Fibroblast of skin of left quadriceps (primary cell): ENCODE results near the gene HOXB1.
A peak's percentile ranks its signal among the peaks of the same experiment; 100 is the strongest.
"Not testable (repeated sequence)": the region's sequence is repeated elsewhere in the genome, so short reads cannot be mapped to it uniquely, and the experiment has no call there.

Experiments
- DNase-seq, 2 experiments: peaks; one replicate each; pipeline ENCODE4 v3.0.0-alpha.2; 2013; ENCODE audit warnings: low read depth in 2 of 2

HOXB1 gene

DNA sequence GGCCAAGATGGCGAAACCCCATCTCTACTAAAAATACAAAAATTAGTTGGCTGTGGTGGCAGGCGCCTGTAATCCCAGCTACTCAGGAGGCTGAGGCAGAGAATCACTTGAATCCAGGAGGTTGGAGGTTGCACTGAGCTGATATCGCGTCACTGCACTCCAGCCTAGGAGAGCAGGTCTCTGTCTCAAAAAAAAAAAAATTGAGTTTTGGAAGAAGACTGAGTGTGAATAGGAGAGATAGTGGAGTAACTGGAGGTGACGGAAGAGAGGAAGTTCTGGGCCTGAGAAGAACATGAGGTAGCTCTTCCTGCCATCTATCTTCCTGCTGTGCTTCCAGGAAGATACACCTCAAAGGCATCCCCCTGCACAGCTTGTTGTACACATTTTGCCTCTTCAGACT lies 11.4 kb downstream of the HOXB1 start:
- DNase-seq: no peak

DNA sequence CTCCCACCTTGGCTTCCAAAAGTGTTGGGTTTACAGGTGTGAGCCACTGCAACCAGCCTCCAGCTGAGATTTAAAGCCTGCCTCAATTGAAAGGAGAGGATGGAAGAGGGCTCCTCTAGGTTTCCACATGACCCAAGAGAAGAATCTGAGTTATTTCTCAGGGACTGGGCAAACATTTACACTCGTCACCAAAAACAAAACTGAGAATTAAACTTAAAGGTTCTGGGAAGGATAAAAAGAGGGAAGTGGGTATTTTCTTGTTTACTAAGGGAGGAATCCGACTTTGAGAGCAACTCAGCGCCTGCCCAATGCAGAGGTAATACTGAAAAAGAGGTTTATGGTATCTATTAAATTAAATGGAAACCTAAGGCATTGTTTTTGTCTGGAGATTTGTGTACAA lies 13.3 kb downstream of the HOXB1 start:
- DNase-seq: no peak

DNA sequence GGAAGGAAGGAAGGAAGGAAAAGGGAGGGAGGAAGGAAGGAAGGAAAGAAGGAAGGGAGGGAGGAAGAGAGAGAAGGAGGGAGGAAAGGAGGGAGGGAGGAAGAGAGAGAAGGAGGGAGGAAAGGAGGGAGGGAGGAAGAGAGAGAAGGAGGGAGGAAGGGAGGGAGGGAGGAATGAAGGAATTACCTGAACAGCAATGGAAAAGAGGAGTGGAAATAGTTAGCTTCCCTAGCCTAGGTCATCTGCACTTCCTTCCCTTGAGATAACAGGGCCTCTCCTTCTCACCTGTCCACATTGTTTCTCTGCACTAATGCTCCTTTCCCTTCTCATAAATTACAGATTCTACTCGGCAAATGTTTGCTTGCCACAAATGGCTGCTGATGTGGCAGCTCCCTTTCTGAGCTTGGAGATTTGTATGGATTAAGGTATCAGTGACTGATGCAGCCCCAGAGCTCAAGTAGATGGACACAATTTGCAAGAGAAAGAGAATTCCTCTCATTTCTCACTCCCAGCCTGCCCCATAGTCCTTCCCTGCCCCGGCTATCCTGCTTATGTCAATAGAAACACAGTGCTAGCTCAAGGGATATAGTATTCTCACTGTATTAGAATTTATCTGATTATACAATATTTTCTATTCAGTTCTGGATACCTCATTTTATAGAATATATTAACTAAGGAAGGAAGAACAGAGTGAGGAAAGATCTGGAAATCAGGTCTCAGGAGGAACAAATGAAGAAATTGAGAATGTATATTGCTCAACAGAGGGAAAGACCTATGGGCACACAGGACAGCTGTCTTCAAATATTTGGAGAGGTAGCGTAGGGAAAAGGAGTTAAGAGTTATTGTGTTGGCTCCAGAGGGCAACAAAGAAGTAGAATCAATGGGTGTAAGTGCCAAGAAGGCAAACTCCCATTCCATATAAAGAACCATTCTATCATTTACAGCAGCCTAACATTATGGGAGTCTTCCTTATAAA lies 14.6 kb downstream of the HOXB1 start:
- DNase-seq: no peak

DNA sequence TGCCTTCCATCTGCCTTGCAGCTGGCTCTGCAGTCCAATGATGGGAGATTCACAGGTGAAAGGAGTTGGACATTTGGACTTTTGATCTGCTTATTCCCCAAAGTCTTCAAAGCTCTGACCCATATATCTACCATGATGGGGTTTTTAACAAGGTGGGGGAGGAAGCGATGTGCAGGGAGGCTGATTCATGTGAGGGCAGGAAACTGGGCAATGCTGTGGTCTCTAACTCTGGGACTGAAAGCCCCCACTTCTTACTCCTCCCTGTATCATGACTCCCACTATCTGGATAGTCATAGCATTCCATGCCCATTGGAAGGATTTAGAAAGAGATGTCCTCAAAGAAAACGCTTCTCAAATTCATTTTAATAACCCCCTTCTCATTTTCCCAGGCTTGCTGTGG lies 16.3 kb downstream of the HOXB1 start:
- no peak for DNase-seq

DNA sequence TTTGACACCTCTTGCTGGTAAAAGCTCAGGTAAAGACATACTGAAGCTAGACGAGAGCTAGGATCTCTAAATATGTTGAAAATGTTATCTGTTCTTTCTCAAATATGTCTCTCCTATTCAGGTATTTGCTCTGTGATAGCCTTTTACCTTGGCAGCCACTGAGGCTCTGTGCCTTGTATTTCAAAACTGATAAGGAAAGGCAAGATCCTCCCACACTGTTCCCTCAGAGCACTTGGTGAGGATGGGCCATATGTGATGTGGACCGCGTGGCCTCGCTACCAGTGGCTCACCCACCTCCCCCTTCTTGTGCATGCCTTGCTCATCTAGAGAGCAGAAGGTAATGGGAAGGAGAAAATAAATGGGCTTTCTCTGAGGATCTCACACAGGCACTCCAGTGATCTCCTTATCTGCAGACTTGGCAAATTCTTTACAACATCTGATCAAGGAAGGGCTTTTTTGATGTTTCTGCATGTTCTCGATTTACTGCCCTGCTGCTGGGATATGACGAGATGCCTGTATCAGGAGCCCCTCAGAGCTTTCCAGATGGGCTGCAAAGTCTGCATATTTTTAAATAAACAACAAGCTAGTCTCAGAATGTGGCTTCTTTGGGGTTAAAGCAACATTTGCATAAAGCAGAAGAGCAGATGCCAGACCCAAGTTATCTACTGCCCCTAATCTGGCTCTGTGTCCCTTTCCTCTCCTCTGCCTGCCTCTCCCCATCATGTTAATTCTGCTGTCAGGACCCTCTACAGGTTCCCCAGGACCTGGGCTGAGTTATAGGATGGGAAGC lies 16.9 kb downstream of the HOXB1 start:
- no peak for DNase-seq

- DNase-seq: no peak
Measured at GRCh38 chr17:48513097-48513496, 17.7 kb downstream of the HOXB1 start.

DNA sequence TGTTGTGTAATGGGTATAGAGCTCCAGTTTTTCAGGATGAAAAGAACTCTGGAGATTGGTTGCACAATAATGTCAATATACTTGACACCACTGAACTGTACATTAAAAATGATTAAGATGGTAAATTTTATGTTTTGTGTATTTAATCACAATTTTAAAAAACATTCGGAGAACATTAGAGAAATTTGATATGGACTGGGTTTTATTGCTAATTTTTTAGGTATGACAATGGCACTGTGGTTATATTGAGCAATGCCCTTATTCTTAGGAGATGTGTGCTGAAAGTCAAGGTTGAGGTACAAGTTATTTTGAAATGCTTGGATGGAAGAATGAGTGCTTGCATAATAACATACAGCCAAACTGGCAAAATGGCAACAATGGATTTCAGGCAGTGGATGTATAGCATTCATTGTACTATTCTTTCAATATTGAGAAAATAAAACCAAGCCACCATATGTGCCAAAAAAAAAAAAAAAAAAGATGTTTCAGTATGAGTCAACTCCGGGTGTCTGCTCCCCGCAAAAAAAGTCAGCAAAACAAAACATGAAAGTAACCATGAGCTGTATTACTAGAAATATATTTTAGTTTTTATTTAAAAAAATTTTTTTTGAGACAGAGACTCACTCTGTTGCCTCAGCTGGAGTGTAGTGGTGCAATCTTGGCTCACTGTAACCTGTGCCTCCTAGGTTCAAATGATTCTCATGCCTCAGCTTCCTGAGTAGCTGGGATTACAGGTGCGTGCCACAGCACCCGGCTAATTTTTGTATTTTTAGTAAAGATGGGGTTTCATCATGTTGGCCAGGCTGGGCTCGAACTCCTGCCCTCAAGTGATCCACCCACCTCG lies 19.8 kb downstream of the HOXB1 start:
- DNase-seq: peak; percentile 73 to 74

DNA sequence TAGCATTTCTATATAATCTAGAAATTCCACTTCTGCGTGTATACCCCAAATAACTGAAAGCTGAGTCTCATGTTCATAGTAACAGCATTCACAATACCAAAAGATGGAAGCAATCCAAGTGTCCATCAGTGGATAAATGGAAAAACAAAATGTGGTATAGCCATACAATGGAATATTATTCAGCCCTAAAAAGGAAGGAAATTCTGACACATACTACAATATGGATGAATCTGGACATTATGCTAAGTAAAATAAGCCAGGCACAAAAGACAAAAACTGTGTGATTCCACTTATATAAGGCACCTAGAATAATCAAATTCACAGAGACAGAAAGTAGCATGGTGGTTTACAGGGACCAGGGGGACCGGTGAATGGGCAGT lies 20.4 kb downstream of the HOXB1 start:
- DNase-seq: no peak

DNA sequence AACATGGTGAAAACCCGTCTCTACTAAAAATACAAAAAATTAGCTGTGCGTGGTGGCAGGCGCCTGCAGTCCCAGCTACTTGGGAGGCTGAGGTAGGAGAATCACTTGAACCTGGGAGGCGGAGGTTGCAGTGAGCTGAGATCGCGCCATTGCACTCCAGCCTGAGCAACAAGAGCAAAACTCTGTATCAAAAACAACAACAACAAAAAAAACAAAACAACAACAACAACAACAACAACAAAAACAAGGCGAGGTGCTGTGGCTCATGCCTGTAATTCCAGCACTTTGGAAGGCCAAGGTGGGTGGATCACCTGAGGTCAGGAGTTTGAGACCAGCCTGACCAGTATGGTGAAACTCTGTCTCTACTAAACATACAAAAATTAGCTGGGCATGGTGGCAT lies 21.1 kb downstream of the HOXB1 start:
- not testable (repeated sequence) for DNase-seq

DNA sequence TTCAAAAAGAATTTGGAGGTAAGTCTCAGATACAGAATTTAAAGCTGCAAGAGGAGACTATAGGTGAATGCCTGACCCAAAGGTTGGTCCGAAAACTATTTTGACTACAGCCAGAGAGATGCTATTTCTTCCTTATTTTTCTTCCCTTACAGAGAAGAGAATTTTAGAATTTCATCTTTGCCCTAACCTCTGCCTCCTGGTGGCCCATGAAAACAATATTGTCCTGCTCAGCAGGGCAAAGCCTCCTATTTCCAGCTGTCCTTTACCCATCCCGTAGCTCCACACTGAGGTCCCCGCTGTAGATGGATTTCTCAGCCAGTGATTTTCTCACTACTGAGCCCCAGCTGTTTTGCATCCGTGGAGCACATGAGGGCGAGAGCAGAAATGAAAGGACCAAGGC lies 24.6 kb downstream of the HOXB1 start:
- no peak for DNase-seq

DNA sequence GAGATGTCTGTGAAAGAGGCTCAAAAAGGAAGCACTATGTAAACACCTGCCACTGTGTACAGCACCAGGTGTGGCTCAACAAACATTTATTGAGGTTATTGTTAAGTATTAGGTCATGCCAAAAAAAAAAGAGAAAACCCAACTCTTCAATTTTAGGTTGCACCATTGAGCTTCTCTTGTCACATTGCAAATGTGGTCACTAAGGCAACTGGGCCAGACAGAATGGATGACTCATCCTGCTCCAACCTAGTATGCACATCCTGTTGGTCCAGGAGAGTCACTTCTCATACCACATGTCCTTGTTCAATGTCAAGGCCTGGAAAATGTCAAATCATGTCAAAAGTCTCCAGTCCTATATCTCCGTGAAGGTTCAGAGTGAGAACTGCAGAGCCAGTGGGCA lies 25.0 kb downstream of the HOXB1 start:
- DNase-seq: no peak

DNA sequence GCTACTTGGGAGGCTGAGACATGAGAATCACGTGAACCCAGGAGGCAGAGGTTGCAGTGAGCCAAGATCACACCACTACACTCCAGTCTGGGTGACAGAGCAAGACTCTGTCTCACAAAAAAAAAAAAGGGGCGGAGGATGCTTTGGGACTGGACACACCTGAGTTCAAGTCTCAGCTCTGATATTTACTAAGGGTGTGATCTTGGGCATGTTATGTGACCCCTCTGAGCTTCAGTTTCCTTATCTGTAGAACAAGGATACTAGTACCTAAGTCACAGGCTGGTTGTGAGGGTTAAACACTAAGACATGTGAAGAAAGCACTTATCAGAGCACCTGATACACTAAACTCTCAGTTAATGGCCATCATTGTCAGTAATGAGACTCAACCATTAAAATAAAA lies 25.9 kb downstream of the HOXB1 start:
- DNase-seq: no peak

- DNase-seq: no peak
Measured at GRCh38 chr17:48503747-48504146, 27.1 kb downstream of the HOXB1 start.

DNA sequence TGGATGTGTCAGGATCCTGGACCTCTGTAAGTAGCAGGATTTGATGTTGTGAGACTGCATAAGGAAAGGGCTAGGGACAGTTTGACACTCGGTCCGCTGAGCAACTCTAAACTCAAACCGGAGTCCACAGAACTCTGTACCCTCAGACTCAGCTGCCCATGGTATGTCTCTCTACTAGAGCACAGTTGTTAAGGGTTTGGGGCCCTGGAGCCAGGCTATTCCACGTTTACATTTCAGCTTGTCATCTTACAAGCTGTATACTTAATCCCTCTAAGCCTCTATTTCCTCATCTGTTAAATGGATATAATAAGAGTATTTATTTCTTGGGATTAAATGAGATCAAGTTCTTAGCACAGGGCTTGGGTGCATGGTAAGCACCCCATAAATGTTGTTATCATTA lies 27.9 kb downstream of the HOXB1 start:
- no peak for DNase-seq

- DNase-seq: no peak
Measured at GRCh38 chr17:48502312-48502711, 28.5 kb downstream of the HOXB1 start.

DNA sequence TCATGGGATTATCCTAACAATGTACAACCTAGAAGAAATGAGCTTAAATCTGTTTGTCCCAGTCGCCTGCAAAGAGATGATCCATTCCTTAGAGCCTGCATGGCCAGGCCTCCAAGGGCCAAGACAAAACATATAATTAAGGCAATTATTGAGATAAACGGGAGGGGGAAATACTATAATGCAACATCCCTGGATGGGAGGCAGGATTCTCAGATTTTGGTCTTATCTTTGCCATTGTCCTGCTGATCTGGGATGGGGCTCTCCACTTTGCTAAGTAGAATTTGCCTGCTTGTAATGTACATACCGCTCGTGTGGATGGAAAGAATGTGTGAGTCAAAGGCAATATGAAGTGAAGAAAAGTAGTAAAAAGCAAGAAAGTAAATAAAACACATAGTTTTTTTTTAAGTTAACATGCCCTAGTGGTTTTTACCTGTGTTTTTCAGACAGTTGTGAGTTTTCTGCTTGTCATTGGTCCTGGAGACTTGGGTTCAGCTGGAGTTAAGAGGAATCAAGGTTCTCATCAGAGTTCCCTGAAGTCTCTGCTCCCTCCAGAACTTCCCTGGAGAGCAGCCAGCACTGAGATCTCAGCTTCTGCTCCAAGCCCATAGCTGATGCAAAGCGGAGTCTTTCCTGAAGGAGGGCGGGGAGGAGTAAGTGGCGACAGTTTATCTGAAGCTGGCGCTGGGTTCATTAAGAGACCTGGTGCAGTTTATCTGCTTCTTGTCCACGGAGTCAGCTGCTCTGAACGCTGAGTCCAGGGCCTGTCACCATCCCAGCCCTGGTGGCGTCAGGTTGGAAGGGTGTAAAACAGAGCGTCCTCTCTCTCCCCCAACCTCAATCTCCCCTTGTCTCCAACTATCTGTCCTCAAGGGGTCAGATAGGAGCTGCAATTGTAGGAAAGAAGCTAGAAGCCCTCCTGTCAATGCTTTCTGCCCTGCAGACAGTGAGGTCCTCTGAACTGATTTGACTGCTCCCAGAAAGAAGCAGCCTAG lies 30.1 kb downstream of the HOXB1 start:
- peak in 1 of 2 experiments; percentile 45 for DNase-seq

DNA sequence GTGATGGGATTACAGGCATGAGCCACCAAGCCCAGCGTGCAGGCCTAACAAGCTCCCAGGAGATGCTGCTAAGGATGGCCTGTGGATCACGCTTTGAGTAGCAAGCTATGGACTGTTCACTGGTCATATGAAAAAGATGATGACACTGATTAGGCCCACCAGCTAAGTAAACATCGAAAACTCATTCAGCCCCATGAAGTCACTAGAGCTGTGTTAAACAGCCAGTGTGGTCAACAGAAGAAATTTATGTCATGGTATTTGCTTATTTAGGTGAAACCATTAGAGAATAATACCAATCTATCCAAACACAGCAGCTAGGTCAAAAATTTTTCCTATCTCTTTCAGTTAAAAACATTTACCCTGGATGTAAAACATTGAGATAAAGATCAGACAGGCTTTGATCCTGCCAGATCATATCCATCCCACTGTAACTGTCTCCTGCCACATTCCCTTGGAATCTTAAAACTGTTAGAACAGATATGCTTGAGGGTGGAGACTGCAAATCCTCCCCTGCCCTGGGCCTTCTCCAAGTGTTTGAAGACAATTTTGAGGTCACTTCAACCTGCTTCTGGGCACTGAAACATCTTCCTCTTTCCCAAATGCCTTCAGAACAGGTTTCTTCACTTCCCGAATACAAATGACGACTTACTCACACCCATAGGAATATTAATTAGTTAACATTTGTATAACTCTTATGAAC lies 30.9 kb downstream of the HOXB1 start:
- no peak for DNase-seq

DNA sequence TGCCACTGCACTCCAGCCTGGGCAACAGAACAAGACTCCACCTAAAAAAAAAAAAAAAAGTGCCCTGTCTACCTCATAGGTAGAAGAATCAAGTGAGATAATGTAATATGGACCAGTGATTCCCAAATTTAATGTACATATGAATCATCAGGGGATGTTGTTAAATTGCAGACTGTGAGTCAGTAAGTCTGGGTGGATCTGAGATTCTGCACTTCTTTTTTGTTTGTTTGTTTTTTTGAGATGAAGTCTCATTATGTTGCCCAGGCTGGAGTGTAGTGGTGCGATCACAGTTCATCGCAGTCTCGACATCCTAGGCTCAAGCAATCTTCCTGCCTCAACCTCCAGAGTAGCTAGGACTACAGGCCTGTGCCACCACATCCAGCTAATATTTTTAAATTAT lies 31.6 kb downstream of the HOXB1 start:
- no peak for DNase-seq

- no peak for DNase-seq
Measured at GRCh38 chr17:48498164-48498850, 32.5 kb downstream of the HOXB1 start.

- no peak for DNase-seq
Measured at GRCh38 chr17:48497103-48497502, 33.7 kb downstream of the HOXB1 start.
